GM19468 (cell line): Measurements from ENCODE around the gene TOP2A.

ENCODE experiments used
- ATAC-seq: cut with Tn5 transposase; IDR thresholded peaks from one replicate; pipeline ENCODE4 v1.9.1; 2021; ENCODE audit warnings: mild to moderate bottlenecking, moderate library complexity, moderate number of reproducible peaks; ENCODE audit not compliant: unreplicated experiment; ENCODE audit errors: extremely low read depth

Gene TOP2A

DNA sequence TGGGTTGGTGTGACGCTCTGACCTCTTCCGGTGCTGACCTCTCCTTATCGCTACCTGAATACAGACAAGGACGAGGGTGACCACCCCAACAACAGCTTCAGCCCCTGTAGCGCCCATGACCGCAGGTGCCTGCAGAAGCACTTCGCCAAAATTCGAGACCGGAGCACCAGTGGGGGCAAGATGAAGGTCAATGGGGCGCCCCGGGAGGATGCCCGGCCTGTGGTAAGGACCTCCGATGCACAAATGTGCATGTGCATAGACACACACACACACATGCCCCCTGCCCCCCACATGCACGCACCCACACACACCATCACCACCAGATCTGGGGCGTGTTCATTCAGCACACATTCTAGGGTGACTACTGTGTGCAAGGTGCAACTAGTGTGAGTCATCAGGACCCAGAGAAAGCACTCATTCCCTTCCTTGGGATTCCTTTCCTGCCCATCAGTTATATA is 35.3 kb upstream of the TOP2A start:
- ATAC-seq: no peak

DNA sequence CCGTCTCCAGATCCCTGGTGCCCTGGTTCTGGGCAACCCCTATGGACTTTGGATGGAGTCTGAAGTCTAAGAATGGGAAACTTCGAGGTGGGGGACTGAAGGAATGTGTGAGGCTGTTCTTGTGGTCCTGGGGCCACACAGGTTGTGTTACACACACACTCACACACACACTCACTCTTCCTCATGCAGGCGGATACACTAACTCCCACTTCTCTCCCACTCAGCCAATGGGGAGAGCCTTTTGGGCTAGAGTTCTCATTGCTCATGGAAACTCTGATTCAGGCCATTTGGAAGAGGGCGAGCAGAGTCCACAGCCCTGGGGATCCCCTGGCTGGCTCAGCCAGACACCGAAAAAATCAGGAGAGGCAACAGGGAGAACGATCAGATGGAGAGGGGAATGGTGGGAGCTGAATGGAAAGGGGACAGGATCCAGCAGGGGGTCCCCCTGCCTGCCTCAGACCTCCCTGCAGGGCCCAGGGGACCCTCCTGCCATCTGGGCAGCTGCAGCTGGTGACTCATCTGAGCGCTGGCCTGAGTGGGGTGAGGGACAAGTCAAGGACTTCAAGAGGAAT is 34.6 kb upstream of the TOP2A start:
- ATAC-seq: no peak

DNA sequence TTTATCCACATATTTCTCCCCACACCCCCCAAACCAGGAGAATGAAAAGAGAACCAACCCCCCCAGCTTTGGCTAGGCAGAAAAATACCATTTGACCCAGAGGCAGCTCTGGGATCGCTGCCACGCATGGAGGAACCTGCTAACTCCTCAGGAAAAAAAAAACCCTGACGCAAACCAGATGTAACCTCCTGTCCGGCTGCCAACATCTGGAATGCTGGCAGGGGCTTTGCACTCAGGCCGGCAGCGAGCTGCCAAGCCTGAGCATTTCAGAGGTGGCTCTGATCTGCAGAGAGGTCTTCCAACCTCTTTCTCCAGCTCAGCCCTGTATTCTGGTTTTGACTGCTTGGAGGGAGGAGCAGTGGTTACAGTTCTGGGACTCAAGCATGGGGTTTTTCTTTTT is 33.7 kb upstream of the TOP2A start:
- ATAC-seq: no peak

DNA sequence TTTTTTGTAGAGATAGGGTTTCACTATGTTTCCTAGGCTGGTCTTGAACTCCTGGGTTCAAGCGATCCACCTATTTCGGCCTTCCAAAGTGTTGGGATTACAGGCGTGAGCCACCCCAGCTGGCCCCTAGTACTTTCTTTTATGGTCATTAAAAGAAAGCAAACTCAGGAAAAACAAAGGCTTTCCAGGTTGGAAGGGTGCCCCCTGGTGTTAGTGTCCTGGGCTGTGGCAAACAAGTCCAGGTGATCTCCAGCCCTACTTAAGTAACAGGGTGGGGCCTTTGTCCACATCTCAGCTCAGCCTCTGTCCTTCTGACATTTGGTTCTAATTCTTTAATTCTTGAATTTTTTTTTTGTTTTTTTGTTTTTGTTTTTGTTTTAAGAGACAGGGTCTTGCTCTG is 32.5 kb upstream of the TOP2A start:
- no peak for ATAC-seq

DNA sequence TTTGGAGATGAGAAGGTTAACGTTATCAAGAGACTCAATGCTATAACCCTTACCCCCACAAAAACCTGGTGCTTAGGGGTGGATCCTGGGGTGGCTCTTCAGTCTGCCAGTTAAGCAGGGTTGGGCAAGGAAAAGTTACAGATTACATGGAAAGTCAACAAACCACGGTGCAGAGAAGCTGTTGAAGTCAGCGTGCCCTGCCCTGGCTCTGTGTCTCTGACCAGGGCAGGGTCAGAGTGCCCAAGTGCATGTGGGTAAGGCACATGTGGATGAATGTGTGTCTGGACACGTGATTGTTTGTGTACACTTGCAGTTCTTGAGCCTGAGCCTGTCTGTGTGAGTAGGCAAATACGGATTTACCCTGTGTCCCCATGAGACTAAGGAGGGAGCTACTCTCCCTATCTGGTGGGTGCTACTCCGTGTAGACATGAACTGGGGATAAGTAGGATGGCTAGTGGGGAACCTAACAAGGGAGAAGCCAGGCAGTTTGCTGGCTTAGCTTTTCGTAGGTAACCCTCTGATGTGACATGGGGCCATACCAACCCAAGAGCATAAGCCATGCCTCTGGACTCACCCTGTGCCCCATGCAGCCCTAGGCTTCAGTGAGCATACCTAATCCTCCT is 31.1 kb upstream of the TOP2A start:
- no peak for ATAC-seq

DNA sequence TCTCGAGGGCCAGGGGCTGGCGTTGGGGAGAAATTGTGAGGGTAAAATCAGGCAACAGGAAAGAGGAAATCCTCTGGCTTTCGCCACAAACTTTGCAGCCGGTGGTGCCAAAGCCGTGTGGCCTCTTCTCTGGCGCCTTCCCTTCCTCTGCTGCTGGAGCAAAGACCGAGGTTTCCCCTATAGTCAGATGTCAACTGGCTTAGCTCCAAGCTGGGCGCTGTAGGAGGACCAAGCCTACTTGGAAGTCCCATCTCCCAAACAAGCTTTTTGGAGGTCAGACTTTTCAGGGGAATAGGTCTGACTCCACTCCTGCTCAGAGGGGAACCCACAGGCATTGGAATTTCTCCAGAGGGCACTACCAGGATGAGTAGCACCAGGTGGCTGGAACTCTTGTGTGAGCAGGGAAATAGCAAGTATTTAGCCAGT is 30.5 kb upstream of the TOP2A start:
- no peak for ATAC-seq

DNA sequence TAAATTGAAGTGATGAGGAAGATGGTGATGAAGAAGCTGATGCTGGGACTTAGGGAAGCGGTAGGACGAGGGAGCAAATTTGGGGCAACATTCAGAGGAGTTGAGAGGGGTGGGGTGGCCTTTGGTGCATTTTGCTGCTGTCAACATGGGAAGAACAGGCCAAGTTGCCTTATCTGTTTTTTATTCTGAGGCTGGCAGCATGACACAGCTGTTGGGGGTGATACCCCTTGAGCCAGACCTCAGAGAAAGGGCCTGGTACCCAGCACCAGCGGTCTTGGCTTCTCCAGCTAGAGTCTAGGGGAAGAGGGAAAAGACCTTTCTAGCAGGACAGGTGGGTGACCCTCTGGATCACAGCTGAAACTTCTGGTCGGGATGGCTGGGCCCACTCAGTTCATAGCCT is 30.1 kb upstream of the TOP2A start:
- ATAC-seq: no peak

DNA sequence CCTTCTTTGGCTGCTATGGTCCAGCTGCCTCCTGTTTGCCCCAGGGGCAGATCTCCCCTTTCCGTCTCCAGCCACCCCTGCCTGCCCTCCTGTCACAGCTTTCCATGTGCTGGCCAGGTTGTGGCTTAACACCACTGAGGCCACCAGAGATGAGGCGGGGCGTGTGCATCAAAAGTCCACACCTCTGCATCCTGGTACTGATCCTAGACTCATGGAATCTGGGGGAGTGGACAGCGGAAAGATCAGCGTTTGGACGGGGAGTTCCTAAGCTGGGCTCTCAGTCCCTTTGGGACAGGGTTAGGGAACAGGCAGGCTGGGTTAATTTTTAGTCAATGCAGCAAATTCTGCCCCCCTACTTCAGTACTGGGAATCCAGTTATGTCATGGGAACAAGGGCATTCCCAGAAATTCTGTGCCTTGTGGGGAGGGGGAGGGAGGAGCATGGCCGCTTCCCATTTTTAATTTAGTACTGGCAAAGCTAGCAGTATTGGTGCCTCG is 29.5 kb upstream of the TOP2A start:
- ATAC-seq: no peak

DNA sequence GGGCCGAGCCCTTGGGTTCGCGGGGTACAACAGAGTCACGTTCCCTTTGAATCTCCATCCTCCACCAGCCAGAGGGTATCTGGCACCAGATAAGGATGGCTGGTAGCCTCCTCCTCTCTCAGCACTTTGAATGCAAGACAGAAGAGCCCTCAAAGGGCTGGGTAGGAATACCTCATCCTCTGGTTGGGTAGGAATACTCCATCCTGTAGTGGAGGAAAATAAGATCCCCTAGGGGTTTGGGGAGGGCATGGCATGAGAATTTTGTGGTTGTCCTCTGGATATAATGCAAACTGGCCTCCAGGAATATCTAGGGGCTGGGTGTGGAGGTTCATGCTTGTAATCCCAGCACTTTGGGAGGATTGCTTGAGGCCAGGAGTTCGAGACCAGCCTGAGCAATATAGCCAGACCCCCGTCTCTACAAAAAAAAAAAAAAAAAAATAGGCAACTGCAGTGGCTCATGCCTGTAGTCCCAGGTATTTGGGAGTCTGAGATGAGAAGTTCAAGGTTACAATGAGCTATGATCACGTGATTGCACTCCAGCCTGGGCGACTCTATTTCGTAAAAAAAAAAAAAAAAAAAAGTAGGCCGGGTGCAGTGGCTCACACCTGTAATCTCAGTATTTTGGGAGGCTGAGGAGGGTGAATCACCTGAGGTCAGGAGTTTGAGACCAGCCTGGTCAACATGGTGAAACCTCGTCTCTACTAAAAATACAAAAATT is 28.2 kb upstream of the TOP2A start:
- no peak for ATAC-seq

DNA sequence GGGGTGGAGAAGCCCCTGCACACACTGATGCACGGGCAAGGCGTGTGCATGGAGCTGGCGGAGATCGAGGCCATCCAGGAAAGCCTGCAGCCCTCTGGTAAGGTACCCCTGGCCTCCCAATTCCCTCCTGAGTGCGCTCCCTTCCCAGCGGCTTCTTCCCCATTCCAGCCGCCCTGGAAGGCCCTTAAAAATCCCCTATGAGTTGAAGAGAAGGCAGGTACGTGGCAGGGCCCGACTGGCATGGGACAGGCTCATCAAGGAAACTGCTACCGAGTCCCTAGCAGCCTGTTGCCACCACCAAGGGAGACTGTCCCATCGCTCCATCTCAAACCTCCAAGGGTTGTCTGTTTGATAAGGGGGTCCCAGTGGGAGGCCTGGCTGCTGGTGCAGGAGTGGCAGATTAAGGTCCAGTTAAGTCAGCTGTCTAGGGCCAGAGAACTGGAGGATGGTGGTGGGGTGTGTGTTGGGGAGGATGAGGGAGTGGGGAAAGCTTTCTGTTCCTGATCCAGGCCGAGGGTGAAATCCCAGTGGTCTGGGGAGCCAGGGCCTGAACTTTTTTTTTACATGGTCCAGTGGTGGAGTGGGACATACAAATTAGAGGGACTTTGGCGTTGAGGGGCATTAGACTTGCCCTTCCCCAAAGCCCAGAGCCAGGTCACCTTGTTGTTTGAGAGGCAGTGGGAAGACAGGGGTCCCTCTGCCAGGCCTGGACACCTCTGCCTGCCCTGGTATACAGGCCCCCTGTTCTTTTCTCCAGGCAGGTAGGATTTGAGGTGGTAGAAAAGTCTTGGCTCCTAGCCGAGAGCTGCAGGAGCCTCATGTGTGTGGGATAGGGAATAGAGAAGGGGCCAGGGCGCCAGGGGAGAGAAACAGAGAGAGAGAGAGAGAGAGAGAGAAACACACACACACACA is 26.5 kb upstream of the TOP2A start:
- ATAC-seq: no peak

DNA sequence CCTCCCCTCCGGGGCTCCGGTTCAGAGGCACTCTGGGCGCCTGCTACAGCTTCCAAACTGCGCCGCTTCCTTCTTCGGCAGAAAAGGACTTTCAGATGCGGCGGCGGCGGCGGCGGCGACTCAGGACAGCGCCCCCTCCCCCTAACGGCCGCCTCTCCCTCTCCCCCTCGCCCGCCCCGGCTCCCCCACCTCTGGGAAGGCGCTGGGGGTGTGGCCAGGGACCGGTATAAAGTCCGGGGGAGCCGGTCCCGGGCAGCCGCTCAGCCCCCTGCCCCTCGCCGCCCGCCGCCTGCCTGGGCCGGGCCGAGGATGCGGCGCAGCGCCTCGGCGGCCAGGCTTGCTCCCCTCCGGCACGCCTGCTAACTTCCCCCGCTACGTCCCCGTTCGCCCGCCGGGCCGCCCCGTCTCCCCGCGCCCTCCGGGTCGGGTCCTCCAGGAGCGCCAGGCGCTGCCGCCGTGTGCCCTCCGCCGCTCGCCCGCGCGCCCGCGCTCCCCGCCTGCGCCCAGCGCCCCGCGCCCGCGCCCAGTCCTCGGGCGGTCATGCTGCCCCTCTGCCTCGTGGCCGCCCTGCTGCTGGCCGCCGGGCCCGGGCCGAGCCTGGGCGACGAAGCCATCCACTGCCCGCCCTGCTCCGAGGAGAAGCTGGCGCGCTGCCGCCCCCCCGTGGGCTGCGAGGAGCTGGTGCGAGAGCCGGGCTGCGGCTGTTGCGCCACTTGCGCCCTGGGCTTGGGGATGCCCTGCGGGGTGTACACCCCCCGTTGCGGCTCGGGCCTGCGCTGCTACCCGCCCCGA is 25.7 kb upstream of the TOP2A start, which contains the start of gene IGFBP4:
IGFBP4 (plus strand) TSS at position 255 of the 792 bp plus-strand sequence; CDS start at position 541, 286 bp downstream.
- peak; percentile 25 for ATAC-seq

DNA sequence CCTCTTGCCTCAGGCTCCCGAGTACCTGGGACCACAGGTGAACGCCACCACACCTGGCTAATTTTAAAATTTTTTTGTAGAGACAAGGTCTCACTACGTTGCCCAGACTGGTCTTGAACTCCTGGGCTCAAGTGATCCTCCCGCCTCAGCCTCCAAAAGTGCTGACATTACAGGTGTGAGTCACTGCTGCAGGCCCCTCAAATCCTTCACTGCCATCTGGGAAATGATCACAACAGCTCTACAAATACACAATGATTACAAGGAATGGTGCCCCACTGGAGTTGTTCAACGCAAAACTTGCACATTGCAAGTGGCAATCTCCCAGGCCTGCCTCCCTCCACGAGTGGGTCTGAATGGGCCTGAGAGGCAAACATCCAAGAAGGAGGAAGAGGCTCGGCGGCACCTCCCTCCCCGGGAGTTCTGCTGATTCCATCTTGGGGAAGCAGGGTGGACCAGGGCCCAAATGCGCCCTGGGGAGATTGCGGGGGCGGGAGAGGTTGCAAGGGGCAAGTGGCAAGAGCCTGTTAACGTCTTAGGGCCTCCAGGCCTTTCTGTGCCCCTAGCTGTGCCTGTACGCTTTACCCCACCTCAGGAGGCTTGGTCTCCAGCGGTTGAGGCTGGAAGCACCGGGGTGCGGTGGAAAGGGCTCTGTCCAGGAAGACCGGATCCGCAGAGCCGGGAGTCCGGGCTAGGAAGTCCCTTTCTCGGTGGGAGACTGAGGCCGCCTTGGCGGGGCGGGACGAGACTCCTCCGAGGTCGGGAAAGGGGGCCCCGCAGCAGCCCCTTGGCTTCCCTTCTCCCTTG is 24.9 kb upstream of the TOP2A start:
- ATAC-seq: no peak

DNA sequence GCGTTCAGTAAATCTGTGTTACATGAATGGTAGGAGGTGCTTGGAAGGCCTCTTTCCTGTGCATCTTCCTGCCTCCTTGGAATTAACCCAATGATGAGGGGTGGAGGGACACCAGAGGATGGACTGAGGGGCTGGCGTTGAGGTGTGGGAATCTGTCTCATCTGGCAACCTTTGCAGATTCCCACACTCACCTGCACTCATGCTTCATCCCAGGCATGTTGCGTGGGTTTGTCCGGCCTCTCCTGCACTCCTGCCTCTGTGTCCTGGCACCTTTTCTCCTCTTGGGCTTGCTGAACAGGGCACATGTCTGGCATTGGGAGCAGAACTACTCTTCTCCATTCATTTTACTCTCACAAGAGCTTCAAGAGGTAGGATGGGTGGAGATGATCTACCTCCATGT is 22.5 kb upstream of the TOP2A start:
- ATAC-seq: no peak

DNA sequence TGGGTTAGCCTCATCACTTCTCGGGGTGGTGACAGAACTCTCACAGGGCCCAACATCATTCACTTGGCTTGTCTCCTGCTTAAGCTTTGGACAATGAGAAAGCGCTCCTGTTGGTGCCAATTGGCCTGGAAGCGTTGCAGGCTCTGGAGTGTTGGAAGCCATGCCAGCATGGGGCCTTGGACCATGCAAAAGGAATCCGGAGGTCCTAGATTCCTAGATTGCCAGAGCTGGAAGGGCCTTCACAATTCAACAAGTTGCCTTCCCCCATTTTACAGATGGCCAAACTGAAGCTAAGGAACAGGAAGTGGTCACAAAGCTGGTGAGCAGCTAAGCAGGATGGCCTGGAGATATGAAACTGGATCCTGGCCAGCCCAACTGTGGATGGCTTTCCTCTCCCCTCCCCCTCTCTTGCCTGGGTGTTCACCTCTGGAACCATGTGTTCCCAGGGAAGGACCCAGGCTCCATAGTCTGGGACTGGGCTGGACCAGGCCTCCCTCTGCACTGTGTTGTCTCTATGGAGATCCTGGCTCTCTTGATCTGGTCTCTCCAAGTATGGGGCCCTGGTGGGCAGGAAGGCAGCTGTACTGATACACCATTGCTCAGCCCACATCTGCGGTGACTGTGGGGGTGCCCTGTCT is 19.5 kb upstream of the TOP2A start:
- ATAC-seq: no peak

DNA sequence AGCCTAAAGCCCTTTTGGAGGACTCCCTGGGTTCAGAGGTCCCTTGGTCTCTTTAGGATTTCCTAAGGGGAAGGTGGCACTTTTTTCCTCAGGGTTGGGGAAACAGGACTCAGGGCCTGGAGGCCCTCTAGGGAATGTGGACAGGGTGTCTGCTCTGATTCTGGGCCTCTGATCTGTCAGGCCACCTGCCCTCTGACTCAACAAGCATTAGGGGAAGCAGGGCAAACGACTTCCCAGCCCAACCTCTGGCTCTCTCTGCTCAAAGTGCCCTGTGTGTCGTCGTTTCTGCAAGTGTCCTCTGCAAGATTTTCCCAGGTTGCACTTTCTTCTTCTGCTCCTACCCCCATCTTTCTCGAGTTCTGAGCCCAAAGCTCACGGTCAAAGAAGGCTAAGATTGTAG is 18.9 kb upstream of the TOP2A start:
- no peak for ATAC-seq

DNA sequence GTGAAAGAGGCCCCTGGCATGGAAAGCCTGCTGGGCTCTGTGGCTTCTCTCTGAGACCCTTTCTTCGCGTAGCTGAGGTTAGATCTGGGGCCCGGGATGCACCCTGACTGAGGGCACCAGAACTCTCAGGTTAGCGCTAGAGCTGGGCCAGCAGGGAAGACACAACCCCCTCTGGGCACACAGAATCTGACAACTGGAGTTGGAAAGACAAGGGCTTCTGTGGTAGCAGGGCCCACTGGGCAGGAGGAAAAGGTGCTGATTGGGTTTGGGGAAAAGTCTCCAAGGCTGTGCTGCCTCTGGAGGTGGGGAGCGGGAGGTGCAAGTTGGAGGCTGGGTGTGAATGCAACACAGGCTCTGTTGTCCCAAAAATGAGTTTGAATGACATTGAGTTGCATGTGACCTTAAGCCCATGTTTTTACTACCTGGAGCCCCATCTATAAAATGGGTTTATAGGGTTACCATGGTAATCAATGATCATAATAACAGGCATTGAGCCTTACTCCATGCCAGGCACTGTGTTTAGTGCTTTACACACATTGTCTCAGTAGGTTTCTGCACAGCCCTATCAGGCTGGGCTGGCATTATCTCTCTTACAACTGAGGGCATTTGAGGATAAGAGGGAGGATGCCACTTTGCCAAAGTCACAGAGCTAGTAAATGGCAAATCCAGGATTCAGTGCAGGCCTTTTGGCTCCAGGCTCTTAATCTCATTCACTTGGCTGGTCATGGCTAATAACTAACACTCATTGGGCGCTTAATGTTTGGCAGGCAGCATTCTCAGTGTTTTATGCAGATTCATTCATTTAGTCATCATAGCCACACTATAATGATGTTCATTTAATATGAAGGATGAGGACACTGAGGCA is 16.1 kb upstream of the TOP2A start:
- no peak for ATAC-seq

DNA sequence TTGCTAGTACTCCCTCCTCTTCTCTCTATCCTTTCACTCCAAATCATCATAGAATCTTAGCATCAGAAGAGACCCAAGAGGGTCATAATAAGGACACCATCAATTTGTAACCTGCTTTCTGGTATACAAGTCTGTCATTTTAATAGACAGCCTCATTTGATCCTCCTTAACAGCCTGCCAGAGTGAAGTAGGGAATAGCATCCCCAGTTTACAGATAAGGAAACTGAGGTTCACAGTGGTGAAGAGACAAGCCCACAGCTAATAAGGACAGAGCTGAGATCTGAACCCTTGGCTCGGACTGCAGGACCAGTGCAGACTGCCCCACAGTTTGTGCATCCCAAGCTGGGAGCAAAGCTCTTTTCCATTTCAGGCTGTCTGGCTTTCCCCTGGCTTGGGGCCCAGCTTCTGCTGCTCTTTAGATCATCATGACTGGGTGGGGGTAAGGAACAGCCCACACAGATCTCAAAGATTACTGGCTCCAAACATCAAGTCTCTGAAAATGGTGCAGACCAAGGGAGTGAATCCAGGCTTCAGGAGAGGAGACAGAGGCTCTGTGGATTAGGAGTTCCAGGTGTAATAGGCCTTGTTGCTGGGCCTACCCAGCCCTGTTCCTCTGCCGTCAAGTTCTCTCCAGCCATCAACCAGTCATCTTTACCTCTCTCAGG is 15.3 kb upstream of the TOP2A start:
- no peak for ATAC-seq
